ENCODE measurements around the gene PRKACG.

PRKACG gene

GRCh38 chr9:68969538-68969937 is 44.4 kb downstream of the PRKACG start:
- no peak for DNase-seq (ENCODE audit: low read depth)
- H3K4me3 ChIP-seq (ENCODE audit: low read depth, low read length) = no peak overlapping the region
- no peak for TF ChIP-seq CTCF (IDR thresholded peaks at IDR 0.05; ENCODE audit: insufficient read depth, low read depth, low read length, missing control alignments)

GRCh38 chr9:68967800-68968199 is 46.1 kb downstream of the PRKACG start:
- no peak overlapping the region for H3K4me3 ChIP-seq (ENCODE audit: low read depth, low read length)
- TF ChIP-seq CTCF (IDR thresholded peaks at IDR 0.05; ENCODE audit: insufficient read depth, low read depth, low read length, missing control alignments) = no peak
- no peak for DNase-seq (ENCODE audit: low read depth)

GRCh38 chr9:68966496-68966944 is 47.4 kb downstream of the PRKACG start:
- H3K4me3 ChIP-seq (ENCODE audit: low read depth, low read length) = no peak overlapping the region
- TF ChIP-seq CTCF (IDR thresholded peaks at IDR 0.05; ENCODE audit: insufficient read depth, low read depth, low read length, missing control alignments) = no peak
- DNase-seq (ENCODE audit: low read depth) = no peak

- no peak for DNase-seq (ENCODE audit: low read depth)
- H3K4me3 ChIP-seq (ENCODE audit: low read depth, low read length) = no peak overlapping the region
- TF ChIP-seq CTCF (IDR thresholded peaks at IDR 0.05; ENCODE audit: insufficient read depth, low read depth, low read length, missing control alignments) = no peak
Measured at GRCh38 chr9:68964765-68965164, 49.1 kb downstream of the PRKACG start.

GRCh38 chr9:68964102-68964541 is 49.8 kb downstream of the PRKACG start:
- no peak for TF ChIP-seq CTCF (IDR thresholded peaks at IDR 0.05; ENCODE audit: insufficient read depth, low read depth, low read length, missing control alignments)
- H3K4me3 ChIP-seq (ENCODE audit: low read depth, low read length) = no peak overlapping the region
- no peak for DNase-seq (ENCODE audit: low read depth)

GRCh38 chr9:68963416-68963815 is 50.5 kb downstream of the PRKACG start:
- no peak overlapping the region for H3K4me3 ChIP-seq (ENCODE audit: low read depth, low read length)
- TF ChIP-seq CTCF (IDR thresholded peaks at IDR 0.05; ENCODE audit: insufficient read depth, low read depth, low read length, missing control alignments) = no peak
- DNase-seq (ENCODE audit: low read depth) = no peak
